ENCODE results near the gene MTRF1. TPM values are rescaled to one million over a fixed set of nuclear protein-coding genes. Genes with fewer than 3 reads are reported as not detected.

Gene MTRF1
- total RNA-seq, 1 donor from 2014 or later, result 11.6 TPM

- no peaks in the 10 kb centered on the region for H3K79me2 ChIP-seq (ENCODE audit: insufficient read depth, low read length)
- H3K36me3 Mint-ChIP-seq (ENCODE audit: low read depth, unreplicated experiment), result no peaks in the 10 kb centered on the region
- H3K4me1 ChIP-seq (ENCODE audit: insufficient read depth, low read length), result no peaks in the 10 kb centered on the region
- peaks cover 3% of the 10 kb centered on the region for H3K9me3 ChIP-seq (ENCODE audit: insufficient read depth, low read depth, low read length)
- H3K4me3 ChIP-seq (ENCODE audit: insufficient read depth, low read depth, low read length), result no peak overlapping the region
- TF ChIP-seq EZH2 (IDR thresholded peaks at IDR 0.05; ENCODE audit: insufficient read depth, low read length), result no peak
- H3K4me1 Mint-ChIP-seq (ENCODE audit: low read depth, unreplicated experiment), result no peaks in the 10 kb centered on the region
- no peak overlapping the region for H3K9ac ChIP-seq (ENCODE audit: low read length)
- H3K4me3 Mint-ChIP-seq (ENCODE audit: unreplicated experiment), result no peak overlapping the region
- DNase-seq (ENCODE audit: low read depth) (no peak), FAIRE-seq (no peak)
- H3K9me3 Mint-ChIP-seq (ENCODE audit: unreplicated experiment), result peaks cover 5% of the 10 kb centered on the region
- H2AFZ ChIP-seq (ENCODE audit: low read depth, low read length), result no peak overlapping the region
- H3K36me3 ChIP-seq (ENCODE audit: insufficient read depth, low read length), result no peaks in the 10 kb centered on the region
- no peak overlapping the region for H3K27ac ChIP-seq (ENCODE audit: low read depth, low read length)
- H4K20me1 ChIP-seq (ENCODE audit: insufficient read depth, low read length), result no peaks in the 10 kb centered on the region
- H3K27me3 ChIP-seq (ENCODE audit: insufficient read depth, low read length), result no peaks in the 10 kb centered on the region
- H3K27me3 Mint-ChIP-seq (ENCODE audit: low read depth, unreplicated experiment), result no peaks in the 10 kb centered on the region
- no peak overlapping the region for H3K4me2 ChIP-seq (ENCODE audit: low read length)
- no peak overlapping the region for H3K27ac Mint-ChIP-seq (ENCODE audit: unreplicated experiment)
Observed at GRCh38 chr13:41206467-41206866, 56.9 kb downstream of the MTRF1 start.

- Histone ChIP-seq H3K4me2 (ENCODE audit: low read length) (no peak overlapping the region), H3K4me3 (ENCODE audit: insufficient read depth, low read depth, low read length) (no peak overlapping the region), H3K36me3 (ENCODE audit: insufficient read depth, low read length) (no peaks in the 10 kb centered on the region), H3K4me1 (ENCODE audit: insufficient read depth, low read length) (no peaks in the 10 kb centered on the region), H3K27ac (ENCODE audit: low read depth, low read length) (no peak overlapping the region), H3K9me3 (ENCODE audit: insufficient read depth, low read depth, low read length) (no peaks in the 10 kb centered on the region), H3K27me3 (ENCODE audit: insufficient read depth, low read length) (no peaks in the 10 kb centered on the region), H3K9ac (ENCODE audit: low read length) (no peak overlapping the region), H3K79me2 (ENCODE audit: insufficient read depth, low read length) (no peaks in the 10 kb centered on the region), H4K20me1 (ENCODE audit: insufficient read depth, low read length) (no peaks in the 10 kb centered on the region), H2AFZ (ENCODE audit: low read depth, low read length) (no peak overlapping the region)
- Mint-ChIP-seq H3K27me3 (ENCODE audit: low read depth, unreplicated experiment) (no peaks in the 10 kb centered on the region), H3K4me1 (ENCODE audit: low read depth, unreplicated experiment) (no peaks in the 10 kb centered on the region), H3K9me3 (ENCODE audit: unreplicated experiment) (peaks cover 5% of the 10 kb centered on the region), H3K4me3 (ENCODE audit: unreplicated experiment) (no peak overlapping the region), H3K27ac (ENCODE audit: unreplicated experiment) (no peak overlapping the region), H3K36me3 (ENCODE audit: low read depth, unreplicated experiment) (no peaks in the 10 kb centered on the region)
- no peak for TF ChIP-seq EZH2 (IDR thresholded peaks at IDR 0.05; ENCODE audit: insufficient read depth, low read length)
- no peak for TF ChIP-seq CTCF (IDR thresholded peaks at IDR 0.05; ENCODE audit: insufficient read depth, low read depth, low read length)
- no peak for DNase-seq (ENCODE audit: low read depth)
- FAIRE-seq, result no peak
Observed at GRCh38 chr13:41203810-41204209, 59.6 kb downstream of the MTRF1 start.

- H3K4me1 Mint-ChIP-seq (ENCODE audit: low read depth, unreplicated experiment), result no peaks in the 10 kb centered on the region
- FAIRE-seq (no peak), DNase-seq (ENCODE audit: low read depth) (no peak)
- no peak overlapping the region for H3K27ac Mint-ChIP-seq (ENCODE audit: unreplicated experiment)
- H3K4me2 ChIP-seq (ENCODE audit: low read length), result no peak overlapping the region
- H3K9me3 ChIP-seq (ENCODE audit: insufficient read depth, low read depth, low read length), result no peaks in the 10 kb centered on the region
- no peaks in the 10 kb centered on the region for H3K36me3 Mint-ChIP-seq (ENCODE audit: low read depth, unreplicated experiment)
- no peaks in the 10 kb centered on the region for H3K9me3 Mint-ChIP-seq (ENCODE audit: unreplicated experiment)
- H3K79me2 ChIP-seq (ENCODE audit: insufficient read depth, low read length), result no peaks in the 10 kb centered on the region
- no peak overlapping the region for H3K4me3 ChIP-seq (ENCODE audit: insufficient read depth, low read depth, low read length)
- H3K4me3 Mint-ChIP-seq (ENCODE audit: unreplicated experiment), result no peak overlapping the region
- no peak overlapping the region for H3K9ac ChIP-seq (ENCODE audit: low read length)
- H3K27ac ChIP-seq (ENCODE audit: low read depth, low read length), result no peak overlapping the region
- no peaks in the 10 kb centered on the region for H3K4me1 ChIP-seq (ENCODE audit: insufficient read depth, low read length)
- no peaks in the 10 kb centered on the region for H3K27me3 ChIP-seq (ENCODE audit: insufficient read depth, low read length)
- H2AFZ ChIP-seq (ENCODE audit: low read depth, low read length), result no peak overlapping the region
- no peaks in the 10 kb centered on the region for H3K27me3 Mint-ChIP-seq (ENCODE audit: low read depth, unreplicated experiment)
- H4K20me1 ChIP-seq (ENCODE audit: insufficient read depth, low read length), result no peaks in the 10 kb centered on the region
- no peaks in the 10 kb centered on the region for H3K36me3 ChIP-seq (ENCODE audit: insufficient read depth, low read length)
- TF ChIP-seq CTCF (IDR thresholded peaks at IDR 0.05; ENCODE audit: insufficient read depth, low read depth, low read length) (no peak), EZH2 (IDR thresholded peaks at IDR 0.05; ENCODE audit: insufficient read depth, low read length) (no peak)
Observed at GRCh38 chr13:41200126-41200525, 63.2 kb downstream of the MTRF1 start.
